Nasal cavity respiratory epithelium epithelial cell of viscerocranial mucosa (primary cell): Measurements from ENCODE around the gene TKT. TPM values are rescaled to one million over a fixed set of nuclear protein-coding genes. Genes with fewer than 3 reads are reported as not detected.

Experiments used
- total RNA-seq: library from RNA; depleted of rRNA; stranded (reverse); fragments of >200 nt; gene quantifications from 2 replicates; pipeline ENCODE4 v1.2.3, GENCODE V29; 2014

Gene TKT
- 259 and 519 TPM in 2 replicates for total RNA-seq

GRCh38 chr3:53255775-53256703 is at the start of gene TKT:
Gene TKT (minus strand): TSS chr3:53256022. CDS start chr3:53255942, 80 bp downstream.

Other genes starting within 250 kb of the TKT start
- 9.3 and 10.3 TPM in 2 replicates for gene SFMBT1, start 209.9 kb downstream of the TKT start, total RNA-seq
- gene RFT1, start 125.6 kb downstream of the TKT start, total RNA-seq: 18.1 and 25.1 TPM in 2 replicates
- gene PRKCD, start 94.8 kb downstream of the TKT start, total RNA-seq: 4.4 and 16.6 TPM in 2 replicates
- gene DCP1A, start 91.5 kb upstream of the TKT start, total RNA-seq: 9.9 and 15.5 TPM in 2 replicates
- under 0.01 and 0.14 TPM in 2 replicates for gene CACNA1D, start 238.6 kb upstream of the TKT start, total RNA-seq